AG04450 (cell line): ENCODE data around the gene SETD3. TPM values are rescaled to one million over a fixed set of nuclear protein-coding genes. Genes with fewer than 3 reads are reported as not detected.
A peak's percentile ranks its signal among the peaks of the same experiment; 100 is the strongest.

ENCODE experiments used
- CTCF ChIA-PET: fragments of 300-600, 350-600 bp; formaldehyde crosslinking; extraction: SDS; loops from one replicate; lab custom pipeline; 2022; ENCODE audit warnings: antibody characterized with exemption, inconsistent platforms; lab: Charles Lee
- POLR2A ChIA-PET: fragments of 350-600 bp; formaldehyde crosslinking; extraction: SDS; loops from one replicate; lab custom pipeline; 2021; ENCODE audit warnings: antibody characterized with exemption, inconsistent platforms; lab: Yijun Ruan, JAX
- DNase-seq: peaks from one replicate; pipeline ENCODE4 v3.0.0-alpha.2; 2011; ENCODE audit warnings: low read depth, low spot score
- H3K27ac ChIP-seq: one replicate; pipeline ENCODE4 v1.5.1; 2012; ENCODE audit warnings: low read depth, low read length, control low read depth
- H3K27me3 ChIP-seq: one replicate; pipeline ENCODE4 v1.6.0; 2012; ENCODE audit warnings: low read length; ENCODE audit not compliant: control insufficient read depth, insufficient read depth
- H3K4me3 ChIP-seq: 2 replicates; pipeline ENCODE4 v1.5.1; 2011; ENCODE audit warnings: mild to moderate bottlenecking, low read depth, low read length, control low read depth
- H3K9me3 ChIP-seq: 2 replicates; pipeline ENCODE4 v1.5.1; 2012; ENCODE audit warnings: low read length; ENCODE audit not compliant: control insufficient read depth, insufficient read depth
- CTCF ChIP-seq: IDR thresholded peaks from 2 replicates; pipeline ENCODE4 v1.5.1; 2011; ENCODE audit warnings: low read depth, low read length, control low read depth, inconsistent platforms
- polyA plus RNA-seq: library from polyadenylated mRNA; depleted of rRNA; stranded (reverse); fragments of >200 nt; gene quantifications from 2 replicates; pipeline ENCODE4 v1.2.3, GENCODE V29; 2011

Gene SETD3
- polyA plus RNA-seq, 1 experiment: 25.0 TPM

GRCh38 chr14:99514552-99515300 lies 34.1 kb upstream of the SETD3 start:
- no peaks in the 10 kb centered on the region for H3K27me3 ChIP-seq
- CTCF ChIA-PET: no interaction called here
- TF ChIP-seq CTCF: no peak
- POLR2A ChIA-PET: no interaction called here
- no peaks in the 10 kb centered on the region; the same call in 1 of the 2 replicates for H3K9me3 ChIP-seq
- no peak overlapping the region for H3K27ac ChIP-seq
- no peak for DNase-seq
- H3K4me3 ChIP-seq: no peak overlapping the region

GRCh38 chr14:99513946-99514551 lies 33.4 kb upstream of the SETD3 start:
- CTCF ChIA-PET: no interaction called here

GRCh38 chr14:99513183-99513694 lies 32.6 kb upstream of the SETD3 start:
- Histone ChIP-seq H3K27ac (no peak overlapping the region), H3K4me3 (no peak overlapping the region), H3K9me3 (no peaks in the 10 kb centered on the region; the same call in 1 of the 2 replicates), H3K27me3 (no peaks in the 10 kb centered on the region)
- no peak for DNase-seq
- TF ChIP-seq CTCF: no peak
- CTCF ChIA-PET: no interaction called here
- POLR2A ChIA-PET: no interaction called here

More at GRCh38 chr14:99513946-99514551, 33.4 kb upstream of the SETD3 start:
- Histone ChIP-seq H3K27ac (no peak overlapping the region), H3K27me3 (no peaks in the 10 kb centered on the region), H3K9me3 (no peaks in the 10 kb centered on the region; the same call in 1 of the 2 replicates), H3K4me3 (no peak overlapping the region)
- TF ChIP-seq CTCF: no peak
- POLR2A ChIA-PET: no interaction called here
- DNase-seq: no peak

DNA sequence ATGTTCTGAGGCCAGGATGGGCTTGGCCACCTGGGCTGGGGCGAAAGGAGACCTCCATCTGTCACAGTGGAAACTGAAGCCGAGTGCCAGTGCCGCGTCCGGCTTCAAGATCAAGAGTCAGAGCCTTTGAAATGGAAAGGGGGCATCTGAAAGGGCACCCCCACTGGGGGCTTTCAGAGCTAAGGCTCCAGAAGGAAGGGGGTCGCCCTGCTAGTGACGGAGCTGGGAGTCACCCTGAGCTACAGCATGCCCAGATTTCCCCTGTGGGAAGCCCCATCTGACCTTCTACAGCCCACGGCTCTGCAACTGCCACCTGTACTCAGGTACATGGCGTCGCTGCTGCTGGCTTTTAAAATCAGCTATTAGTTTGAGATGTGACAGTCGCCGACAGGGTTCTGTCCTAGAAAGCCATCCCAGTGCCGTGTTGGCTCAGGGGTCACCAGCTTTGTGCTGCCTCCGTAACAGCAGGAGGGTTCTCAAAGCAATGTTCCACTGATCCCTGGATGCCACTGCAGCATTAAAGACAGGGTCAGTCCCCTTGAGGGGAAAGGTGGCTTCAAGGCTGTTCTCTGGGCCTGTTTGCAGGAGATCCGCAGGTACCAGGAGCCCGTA lies 32.0 kb upstream of the SETD3 start:
- Histone ChIP-seq H3K27me3 (no peaks in the 10 kb centered on the region), H3K9me3 (no peaks in the 10 kb centered on the region; the same call in 1 of the 2 replicates), H3K27ac (no peak overlapping the region), H3K4me3 (no peak overlapping the region)
- no peak for DNase-seq
- ChIA-PET CTCF (no interaction called here), POLR2A (no interaction called here)
- TF ChIP-seq CTCF: no peak

GRCh38 chr14:99512110-99512449 lies 31.4 kb upstream of the SETD3 start:
- no peaks in the 10 kb centered on the region; the same call in 1 of the 2 replicates for H3K9me3 ChIP-seq
- TF ChIP-seq CTCF: no peak
- no peaks in the 10 kb centered on the region for H3K27me3 ChIP-seq
- ChIA-PET POLR2A (no interaction called here), CTCF (interaction anchor here (0.6 to 1.5 kb wide), 2 partner anchors 116 to 388 kb away, joined by 4 to 5 read pairs; no protein-coding TSS in a partner anchor)
- DNase-seq: no peak
- H3K4me3 ChIP-seq: no peak overlapping the region
- peak overlapping the region; percentile 81 for H3K27ac ChIP-seq
